ENCODE data around the gene TOR1A.

Gene TOR1A

DNA sequence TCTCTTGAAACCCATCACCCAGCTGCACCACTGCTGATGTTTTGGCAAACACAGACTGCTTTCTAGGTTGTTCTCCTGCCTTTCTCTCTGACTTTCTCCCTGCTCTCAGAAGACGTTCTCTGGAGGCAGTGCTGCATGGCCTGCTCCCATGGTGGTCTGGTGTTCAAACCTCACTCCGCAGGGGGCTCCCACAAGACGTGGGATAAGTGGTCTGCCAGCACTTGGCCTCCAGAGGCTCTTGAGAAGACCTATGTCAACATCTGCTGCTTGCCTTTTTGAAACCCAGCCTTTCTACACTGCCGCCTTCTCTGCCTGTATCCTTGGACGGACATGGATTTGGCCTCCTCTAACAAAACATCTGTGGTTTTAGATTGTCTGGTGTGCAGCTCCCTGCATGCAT is 27.9 kb upstream of the TOR1A start:
- no peak for DNase-seq

DNA sequence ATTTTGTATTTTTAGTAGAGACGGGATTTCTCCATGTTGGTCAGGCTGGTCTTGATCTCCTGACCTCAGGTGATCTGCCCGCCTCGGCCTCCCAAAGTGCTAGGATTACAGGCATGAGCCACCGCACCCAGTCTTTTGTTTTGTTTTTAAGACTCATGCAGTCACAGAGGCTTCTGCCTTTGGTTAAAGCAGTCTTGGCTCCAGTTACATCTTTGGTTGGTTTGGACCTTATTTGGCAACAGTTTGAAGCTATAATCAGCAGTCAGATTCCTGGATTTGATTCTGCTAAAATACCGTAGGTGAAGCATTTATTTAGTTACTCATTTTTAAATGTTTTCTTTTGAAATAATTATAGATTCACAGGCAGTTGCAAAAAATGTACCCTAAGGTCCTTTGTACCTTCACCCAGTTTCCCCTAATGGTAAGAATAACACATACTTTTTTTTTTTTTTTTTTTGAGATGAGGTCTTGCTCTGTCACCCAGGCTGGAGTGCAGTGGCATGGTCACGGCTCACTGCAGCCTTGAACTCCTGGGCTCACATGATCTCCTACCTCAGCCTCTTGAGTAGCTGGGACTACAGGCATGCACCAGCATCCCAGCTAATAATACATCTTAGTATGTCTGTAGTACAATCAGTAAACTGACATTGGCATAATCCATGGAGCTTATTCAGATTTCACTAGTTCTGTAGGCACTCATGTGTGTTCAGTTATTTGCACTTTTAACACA is 27.1 kb upstream of the TOR1A start:
- DNase-seq: no peak

DNA sequence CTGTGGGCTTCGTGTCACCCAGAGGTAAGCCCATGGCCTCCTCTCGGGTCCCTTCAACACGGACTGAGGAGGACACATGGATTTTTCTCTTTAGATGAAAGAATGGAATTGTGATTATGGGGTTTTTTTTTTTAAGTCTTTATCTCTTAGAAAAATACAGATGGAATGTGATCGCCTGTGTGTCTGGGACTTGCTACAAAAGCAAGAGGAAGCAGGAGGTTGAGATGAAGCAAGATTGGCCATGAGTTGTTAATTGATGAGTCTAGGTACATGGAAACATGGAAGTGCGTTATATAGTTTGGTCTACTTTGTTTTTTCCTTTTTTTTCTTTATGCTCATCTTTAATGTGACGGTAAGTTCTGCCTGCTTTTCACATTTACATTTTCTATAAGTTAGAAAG is 26.0 kb upstream of the TOR1A start:
- DNase-seq: no peak

DNA sequence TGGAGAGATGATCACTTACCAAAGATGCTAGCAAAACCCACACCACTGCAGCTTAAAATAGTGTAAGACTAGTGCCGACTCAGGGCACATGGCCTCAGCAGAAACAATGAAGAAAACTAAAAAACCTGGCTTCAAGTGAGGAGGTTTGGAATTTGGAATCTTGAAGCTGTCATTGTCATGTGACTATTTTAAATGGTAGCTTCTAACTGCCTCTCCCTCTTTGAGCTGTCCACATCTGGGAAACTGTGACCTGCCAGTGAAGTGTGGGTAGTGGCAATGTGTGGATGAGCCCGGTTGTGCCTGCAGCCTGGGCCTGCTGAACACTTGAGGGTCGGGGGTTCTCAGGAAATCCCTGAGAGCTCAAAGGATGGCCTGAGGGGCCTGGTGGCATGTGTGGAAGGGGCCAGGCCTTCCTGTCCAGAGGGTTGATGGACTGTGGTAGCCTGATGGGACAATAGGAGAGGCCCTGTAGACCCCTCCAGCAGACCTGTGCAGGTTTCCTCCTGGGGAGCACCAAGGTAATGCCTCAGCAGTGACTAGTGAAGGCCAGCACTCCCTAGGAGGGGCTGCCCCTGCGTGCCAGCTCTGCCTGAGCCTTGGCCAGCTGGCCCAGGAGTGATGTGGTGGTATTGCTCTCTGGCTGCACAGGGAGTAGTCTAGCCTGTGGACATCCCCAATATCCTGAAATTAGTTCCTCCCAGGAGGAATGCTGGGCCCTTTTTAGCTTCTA is 24.9 kb upstream of the TOR1A start:
- no peak for DNase-seq

DNA sequence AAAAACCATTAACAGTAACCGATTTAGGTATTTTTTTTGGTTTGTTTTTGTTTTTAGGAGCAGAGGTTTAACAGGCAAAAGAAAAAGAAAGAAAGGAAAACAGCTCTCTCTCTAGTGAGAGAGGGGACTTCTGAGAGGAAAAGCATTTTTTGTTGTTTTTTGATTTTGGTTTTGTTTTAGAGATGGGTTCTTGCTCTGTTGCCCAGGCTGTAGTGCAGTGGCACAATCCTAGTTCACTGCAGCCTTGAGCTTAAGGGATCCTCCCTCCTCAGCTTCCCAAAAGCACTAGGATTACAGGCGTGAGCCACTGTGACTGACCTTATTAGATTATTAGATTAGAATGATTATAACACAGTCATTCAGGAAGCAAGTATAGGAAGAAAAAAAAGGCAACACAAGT is 21.4 kb upstream of the TOR1A start:
- DNase-seq: no peak

DNA sequence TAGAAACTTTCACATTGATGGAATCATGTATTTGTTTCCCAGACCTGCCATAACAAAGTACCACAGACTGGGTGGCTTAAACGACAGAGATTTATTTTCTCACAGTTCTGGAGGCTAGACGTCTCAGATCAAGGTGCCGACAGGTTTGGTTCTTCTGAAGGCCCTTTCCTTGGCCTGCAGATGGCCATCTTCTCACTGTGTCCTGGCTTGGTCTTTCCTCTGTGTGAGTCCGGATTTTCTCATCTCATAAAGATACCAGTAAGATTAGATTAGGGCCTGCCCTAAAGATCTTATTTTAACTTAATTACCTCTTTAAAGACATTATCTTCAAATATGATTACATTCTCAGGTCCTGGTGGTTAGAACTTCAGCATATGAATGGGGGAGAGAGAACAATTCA is 17.1 kb upstream of the TOR1A start:
- no peak for DNase-seq

DNA sequence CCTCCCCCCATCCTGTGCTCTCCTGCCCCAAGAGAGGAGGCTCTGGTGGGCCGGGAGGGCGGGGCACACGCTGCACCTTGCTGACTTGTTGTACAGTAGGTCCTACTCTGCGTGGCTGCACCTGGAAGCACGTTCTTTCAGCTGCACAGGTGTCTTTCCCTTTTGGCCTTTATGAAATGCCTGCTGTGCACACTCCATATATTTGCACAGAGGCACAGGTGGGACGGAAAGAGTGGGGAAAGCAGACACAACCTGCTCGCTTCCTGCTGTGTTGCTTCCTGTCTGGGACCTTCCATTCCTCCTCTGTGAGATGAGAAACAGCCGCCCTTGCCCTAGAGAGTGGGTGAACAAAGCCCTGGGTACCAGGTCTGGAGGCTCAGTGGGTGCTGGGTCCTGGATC is 16.1 kb upstream of the TOR1A start:
- peak; percentile 11 for DNase-seq

DNA sequence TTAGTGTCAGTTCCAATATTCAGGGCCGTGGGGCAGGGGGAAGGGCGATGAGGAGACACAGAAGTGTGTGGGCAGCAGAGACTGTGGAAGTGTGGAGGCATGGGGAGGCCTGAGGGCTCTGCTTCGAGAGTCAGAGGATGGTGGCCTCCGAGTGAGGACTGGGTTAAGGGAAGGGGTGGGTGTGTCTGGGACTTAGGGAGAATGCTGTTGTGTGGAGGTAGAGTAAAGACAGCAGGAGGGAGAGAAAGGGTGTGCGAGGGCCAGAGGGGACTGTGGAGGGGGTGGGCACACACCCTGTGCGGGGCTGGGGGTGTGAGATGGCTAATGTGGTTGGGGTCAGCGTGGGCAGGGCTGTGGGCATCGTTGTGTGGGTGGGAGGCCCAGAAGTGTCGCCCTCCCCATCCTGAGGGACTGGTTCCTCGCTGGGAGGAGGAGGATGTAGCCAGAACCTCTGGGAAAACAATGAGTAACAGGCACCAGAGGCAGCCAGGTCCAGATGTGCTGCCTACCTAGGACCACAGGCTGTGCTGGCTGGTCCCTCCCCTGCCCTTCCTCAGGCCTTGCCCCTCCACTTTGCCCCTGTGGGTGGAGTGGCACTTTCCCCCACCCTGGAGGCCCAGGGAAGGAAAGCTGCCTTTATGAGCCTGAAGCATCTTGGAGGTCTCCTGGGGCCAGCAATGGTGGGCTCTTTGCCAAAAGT is 15.5 kb upstream of the TOR1A start:
- DNase-seq: no peak

DNA sequence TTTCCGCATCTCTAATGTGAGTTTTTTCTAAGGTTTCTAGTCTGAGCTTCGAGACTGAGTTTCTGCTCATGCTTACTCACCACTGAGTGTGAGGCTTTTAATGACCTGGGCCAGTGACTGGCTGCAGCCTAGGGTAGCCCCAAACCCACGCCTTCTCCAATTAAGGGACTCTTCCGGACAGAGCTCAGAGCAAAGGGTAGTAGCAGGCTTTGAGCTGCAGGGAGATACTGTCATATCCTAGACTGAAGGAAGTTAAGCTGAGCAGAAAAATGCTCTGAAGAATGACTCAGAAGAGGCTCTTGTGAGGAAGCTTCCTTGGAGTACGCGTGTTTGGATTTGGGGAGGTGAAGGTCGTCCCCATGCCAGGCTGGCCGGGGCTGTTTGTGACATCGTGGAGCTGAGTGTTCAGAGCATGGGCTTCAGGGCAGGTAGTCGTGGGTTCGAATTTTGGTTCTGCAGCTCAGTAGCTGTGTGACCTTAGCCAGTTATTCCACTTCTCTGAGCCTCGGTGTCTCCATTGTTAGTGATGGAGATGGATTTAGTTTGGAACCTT is 14.8 kb upstream of the TOR1A start:
- DNase-seq: no peak

DNA sequence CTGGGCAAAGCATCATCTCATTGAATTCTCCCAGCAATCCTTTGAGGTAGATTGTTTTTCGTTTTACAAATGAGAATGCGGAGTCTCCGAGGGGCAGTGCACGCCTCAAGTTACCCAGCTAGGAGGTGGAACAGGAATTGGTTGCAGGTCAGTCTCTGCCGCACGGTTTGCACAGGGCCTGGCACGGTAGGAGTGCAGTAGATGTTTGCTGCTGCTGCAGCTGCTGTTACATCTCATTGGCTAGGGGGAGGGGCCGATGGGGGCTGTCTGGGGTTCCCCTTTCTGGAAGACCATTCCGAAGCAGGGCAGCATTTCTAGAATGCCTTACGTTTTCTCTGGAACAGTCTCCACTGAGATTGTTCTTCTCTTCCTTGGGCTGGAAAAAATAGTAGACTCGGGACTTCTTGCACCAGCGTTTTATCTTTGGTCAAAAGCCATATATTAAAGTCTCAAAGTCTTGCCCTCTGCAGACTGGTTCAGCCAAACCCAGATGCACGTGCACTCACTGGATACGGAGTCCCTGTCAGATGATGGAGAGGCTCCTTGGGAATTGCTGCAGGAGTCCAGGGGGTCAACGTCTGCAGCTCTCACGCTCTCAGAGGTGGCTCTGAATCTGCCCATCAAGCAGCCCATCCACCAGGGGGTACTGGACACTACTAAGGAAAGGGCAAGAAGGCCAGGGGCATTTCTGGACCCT is 12.5 kb upstream of the TOR1A start:
- DNase-seq: peak; percentile 29

DNA sequence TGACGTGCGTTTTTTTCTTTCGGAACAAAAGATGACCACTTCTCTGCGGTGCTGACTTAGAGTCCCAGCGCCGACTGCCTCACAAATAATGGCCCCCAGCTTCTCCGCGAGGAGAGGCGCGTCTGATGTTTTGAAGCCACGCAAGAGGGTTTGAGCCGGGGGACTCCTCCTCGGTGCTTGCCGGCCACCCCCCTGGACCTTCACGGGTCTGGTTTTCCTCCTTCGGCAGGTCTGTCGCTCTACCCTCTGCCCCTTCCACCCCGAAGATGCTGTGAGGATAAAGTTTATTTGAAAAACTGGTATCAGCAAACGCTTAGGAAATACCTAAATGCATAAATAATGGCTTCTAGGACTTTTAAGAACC is 11.9 kb upstream of the TOR1A start:
- no peak for DNase-seq

DNA sequence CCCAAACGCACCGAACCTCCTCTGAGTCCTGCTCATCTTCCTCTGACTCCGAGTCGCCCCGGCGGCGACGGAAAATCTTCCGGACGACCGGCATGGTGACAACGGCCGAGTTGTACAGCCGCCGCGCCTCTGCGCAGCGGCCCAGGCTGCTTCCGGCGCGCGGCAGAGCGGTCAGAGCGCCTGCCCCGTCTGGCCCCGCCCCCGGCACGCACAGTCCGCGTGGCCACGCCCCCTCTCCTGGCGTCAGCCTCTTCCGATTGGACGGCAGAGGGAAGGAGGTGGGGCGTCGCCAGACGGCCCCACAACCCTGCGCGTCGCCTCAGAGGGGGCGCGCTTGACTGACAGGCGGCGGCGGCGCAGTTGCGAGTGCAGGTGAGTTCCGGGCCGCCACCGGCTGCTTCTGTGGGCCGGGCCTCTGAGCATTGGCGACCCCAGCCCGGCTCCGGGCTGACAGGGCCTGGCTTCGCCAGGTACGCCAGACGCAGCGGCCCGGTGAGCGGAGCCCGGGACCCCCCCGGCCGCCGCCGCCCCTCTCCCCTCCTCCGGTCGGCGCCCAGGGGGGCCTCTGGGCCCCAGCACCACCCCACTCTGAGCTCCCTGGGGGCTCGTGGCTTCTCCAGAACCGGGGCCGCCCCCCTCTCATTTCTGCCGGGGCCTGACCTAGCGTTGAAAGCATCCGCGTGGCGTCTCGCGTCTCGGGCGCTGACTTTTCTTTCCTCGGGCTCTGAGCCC is 11.4 kb upstream of the TOR1A start, which contains the start of the genes C9orf78 and USP20:
Gene C9orf78, minus strand, starts transcription at position 148 of the 732 bp plus-strand sequence. Its CDS starts 54 bp downstream, at position 94.
Gene USP20, plus strand, starts transcription at position 331 of the 732 bp plus-strand sequence. CDS start 17,098 bp downstream, outside the sequence.
- DNase-seq: peak; percentile 95

DNA sequence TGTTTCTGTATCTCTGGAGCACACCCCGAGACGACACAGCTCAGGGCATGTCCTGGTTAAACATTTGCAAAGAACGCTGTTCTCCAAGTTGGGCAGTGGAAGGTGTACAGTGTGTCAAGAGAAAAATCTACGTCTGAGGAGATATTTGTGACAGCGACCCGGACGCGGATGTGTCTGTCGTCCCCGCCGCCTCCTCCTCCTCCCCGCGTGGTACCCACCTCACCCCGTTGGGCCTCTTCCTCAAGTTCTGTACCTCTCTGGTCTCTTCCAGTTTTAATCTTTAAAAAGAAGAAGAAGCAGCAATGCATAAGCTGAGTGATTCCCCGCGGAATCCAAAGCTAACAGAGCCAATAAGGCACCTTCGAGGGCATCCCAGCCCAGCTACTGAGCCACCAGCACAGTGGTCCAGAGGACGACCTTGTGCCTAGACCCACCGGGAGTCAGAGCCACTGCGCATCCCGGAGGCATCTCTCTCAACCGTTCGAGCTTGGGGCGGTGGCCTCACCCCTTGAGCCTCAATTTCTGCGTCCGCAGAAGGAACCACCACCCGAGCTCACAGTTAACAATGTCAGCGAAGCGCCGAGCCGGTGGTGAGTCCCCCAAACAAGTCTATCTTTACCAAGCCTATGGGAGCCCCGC is 10.7 kb upstream of the TOR1A start:
- DNase-seq: peak; percentile 32

DNA sequence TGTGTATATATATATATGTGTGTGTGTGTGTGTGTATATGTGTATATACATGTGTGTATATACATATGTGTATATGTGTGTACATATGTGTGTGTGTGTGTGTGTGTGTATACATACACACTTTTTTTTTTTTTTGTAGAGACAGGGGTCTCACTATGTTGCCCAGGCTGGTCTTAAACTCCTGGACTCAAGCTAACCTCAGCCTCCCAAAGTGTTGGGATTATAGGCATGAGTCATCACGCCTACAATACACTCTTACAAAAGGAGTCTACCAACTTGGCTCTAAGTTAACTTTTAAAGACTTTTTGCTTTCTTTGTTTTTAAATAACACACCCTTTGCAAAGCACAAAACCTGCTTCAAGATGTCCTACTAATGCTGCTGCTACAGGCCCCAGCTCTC is 9.0 kb upstream of the TOR1A start:
- DNase-seq: no peak

DNA sequence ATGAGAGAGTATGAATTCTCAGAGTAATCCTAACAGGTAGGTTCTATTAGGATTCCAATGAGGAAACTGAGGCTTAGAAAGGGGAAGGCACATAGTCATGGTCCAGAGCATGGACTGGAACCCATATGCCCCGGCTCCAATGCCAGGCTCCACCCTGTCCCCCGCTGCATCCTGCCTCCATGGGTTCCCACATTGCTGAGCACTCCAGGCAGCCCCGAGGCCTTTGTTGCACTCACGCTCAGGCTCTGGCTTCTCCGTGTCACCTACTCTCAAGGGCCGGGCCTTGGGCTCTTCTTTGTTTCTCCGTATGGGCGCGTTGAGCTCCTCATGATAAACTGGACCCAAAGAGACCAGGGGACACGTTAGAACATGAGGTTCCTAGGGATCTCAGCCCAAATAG is 5.0 kb upstream of the TOR1A start:
- no peak for DNase-seq

DNA sequence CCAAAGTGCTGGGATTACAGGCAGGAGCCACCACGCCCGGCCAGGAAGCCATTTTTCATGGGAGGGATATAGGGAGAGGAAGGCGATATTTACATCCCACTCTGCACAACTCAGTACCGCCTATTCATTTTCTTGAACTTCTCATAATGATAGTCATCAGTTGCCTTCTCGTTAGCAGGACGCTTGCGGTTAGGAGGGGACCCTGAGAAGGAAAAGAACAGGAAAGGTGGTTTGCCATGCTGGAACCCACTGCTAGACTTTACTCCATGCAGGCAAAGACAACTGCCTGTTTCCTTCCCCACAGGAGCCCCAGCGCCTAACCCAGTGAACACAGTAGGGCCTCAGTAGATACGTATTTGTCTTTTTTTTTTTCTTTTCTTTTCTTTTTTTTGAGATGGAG is 4.1 kb upstream of the TOR1A start:
- no peak for DNase-seq

DNA sequence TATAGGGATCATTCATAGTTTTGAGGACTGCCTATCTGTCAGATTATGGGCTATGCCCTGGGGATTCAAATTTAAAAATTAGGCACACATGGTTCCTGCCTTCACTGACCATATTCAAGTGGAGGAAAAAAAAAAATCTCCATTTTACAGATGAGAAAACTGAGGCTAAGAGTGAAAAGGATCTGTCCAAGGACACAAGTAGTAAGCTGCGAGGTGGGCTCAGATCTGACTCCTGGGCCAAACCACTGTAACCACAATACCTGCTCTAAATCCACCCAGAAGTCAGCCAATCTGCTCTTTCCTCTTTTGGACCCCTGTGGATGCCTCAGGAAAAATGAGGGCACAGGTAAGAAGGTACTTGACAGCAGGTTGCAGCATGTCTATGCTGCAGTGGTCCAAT is 2.8 kb upstream of the TOR1A start:
- no peak for DNase-seq

DNA sequence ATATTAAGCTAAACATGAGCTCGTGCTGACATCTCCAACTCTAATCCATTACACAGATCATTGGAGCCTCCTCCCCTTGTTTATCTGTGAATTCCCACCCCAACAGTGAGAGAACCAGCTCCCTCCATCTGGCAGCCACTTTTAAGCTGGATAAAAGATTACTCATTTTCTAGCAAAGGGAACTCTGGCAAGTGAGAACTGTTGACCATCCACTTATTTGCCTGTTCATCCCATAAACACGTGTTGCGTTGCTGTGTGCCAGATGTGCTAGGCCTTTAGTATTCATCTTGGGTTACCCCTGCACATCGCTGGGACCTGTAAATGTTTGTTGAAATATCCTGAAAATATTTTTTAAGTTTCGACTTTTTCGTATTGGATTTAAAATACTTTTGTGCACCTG is 2.4 kb upstream of the TOR1A start:
- DNase-seq: no peak

DNA sequence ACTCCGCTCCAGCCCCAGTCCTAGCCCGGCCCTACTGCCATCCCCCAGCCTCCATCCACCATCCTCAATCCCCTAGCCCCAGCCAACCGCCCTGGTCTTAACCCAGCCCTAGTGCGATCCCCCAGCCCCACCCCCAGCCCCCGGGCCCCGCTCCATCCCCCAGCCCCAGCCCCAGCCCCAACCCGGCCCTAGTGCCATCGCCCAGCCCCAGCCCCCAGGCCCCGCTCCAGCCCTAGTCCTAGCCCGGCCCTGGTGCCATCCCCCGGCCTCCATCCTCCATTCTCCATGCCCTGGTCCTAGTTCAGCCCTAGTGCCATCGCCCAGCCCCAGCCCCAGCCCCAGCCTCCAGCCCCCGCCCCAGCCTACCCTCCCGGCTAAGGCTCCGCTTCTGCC is 398 bp downstream of the TOR1A start:
- DNase-seq: no peak

DNA sequence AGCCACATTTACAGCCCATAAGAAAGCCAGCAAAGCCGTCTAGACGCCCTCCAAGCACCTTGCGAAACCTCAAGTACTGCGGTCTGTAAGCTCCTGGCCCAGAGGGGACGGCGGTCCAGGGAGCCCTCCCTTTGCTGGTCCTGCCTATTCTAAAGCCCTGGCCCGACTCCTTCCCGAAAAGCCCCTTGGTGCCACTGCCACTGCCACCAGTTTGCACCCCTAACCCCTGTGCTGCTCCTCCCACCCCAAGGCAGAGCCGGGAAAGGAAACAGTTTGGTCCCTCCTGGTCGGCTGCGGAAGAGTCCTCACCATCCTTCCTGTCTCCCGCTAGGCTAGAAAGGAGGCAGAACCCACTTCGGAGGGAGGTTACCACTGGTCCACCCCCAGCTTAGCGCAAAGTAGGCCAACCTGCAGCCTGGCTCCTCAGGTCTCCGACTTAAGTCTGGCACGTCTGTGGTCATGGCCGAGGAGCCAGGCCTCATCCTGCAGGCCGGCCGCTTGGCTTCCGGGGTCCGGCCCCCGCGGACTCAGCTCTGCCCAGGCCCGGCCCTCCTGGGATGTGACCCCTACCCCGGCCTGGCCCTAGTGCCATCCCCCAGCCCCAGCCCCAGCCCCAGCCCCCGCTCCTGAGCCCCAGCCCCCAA is 916 bp downstream of the TOR1A start:
- peak; percentile 9 for DNase-seq
